RWPE1 (cell line): ENCODE measurements around the gene GALNT18.
A peak's percentile ranks its signal among the peaks of the same experiment; 100 is the strongest.

Experiments
- CTCF ChIA-PET: fragments of 350-600 bp; sonication (Branson Sonifier 250); formaldehyde crosslinking; extraction: SDS; loops from one replicate; lab custom pipeline; 2021; lab: Yijun Ruan, JAX
- POLR2A ChIA-PET: fragments of 400-600 bp; formaldehyde crosslinking; extraction: SDS; loops from one replicate; lab custom pipeline; 2020; ENCODE audit warnings: antibody characterized with exemption; ENCODE audit not compliant: low non-redundant PET; lab: Yijun Ruan, JAX
- DNase-seq: peaks from one replicate; pipeline ENCODE4 v3.0.0; 2012; ENCODE audit warnings: low spot score
- H3K27ac ChIP-seq: fragments of 450-650 bp; 2 replicates; pipeline ENCODE4 v1.5.1; 2017
- CTCF ChIP-seq: fragments of 450-650 bp; conservative IDR thresholded peaks from 2 replicates; pipeline ENCODE4 v1.5.1; 2017; ENCODE audit warnings: low read depth, mild to moderate bottlenecking

The GALNT18 gene

GRCh38 chr11:11446564-11446963 lies 175.2 kb downstream of the GALNT18 start:
- TF ChIP-seq CTCF: no peak
- ChIA-PET POLR2A (no interaction called here), CTCF (no interaction called here)
- DNase-seq: no peak
- no peak overlapping the region for H3K27ac ChIP-seq

GRCh38 chr11:11445441-11446185 lies 176.2 kb downstream of the GALNT18 start:
- ChIA-PET CTCF (no interaction called here), POLR2A (no interaction called here)
- TF ChIP-seq CTCF: no peak
- DNase-seq: no peak
- H3K27ac ChIP-seq: no peak overlapping the region; the same call in 1 of the 2 replicates

- no peak for DNase-seq
- no peak for TF ChIP-seq CTCF
- CTCF ChIA-PET: no interaction called here
- H3K27ac ChIP-seq: peak overlapping the region; percentile 89
- POLR2A ChIA-PET: no interaction called here
Observed at GRCh38 chr11:11444804-11445131, 177.0 kb downstream of the GALNT18 start.

GRCh38 chr11:11444027-11444803 lies 177.6 kb downstream of the GALNT18 start:
- H3K27ac ChIP-seq: peak overlapping the region; percentile 89
- POLR2A ChIA-PET: no interaction called here
- CTCF ChIA-PET: no interaction called here
- DNase-seq: peak; percentile 26
- no peak for TF ChIP-seq CTCF

- TF ChIP-seq CTCF: no peak
- CTCF ChIA-PET: no interaction called here
- POLR2A ChIA-PET: interaction anchor here (0.6 kb wide), 1 partner anchor 945 kb away, joined by 4 read pairs; no protein-coding TSS in a partner anchor
- peak overlapping the region; percentile 89 for H3K27ac ChIP-seq
- no peak for DNase-seq
Observed at GRCh38 chr11:11442791-11443190, 179.0 kb downstream of the GALNT18 start.

- CTCF ChIA-PET: no interaction called here
- no peak for DNase-seq
- H3K27ac ChIP-seq: no peak overlapping the region
- POLR2A ChIA-PET: no interaction called here
- no peak for TF ChIP-seq CTCF
Observed at GRCh38 chr11:11441516-11441915, 180.3 kb downstream of the GALNT18 start.
